Measurements from ENCODE around the gene ANO10. TPM values are rescaled to one million over a fixed set of nuclear protein-coding genes. Genes with fewer than 3 reads are reported as not detected.

ANO10 gene
- total and polyA plus RNA-seq, 2 of the 8 experiments (the other 6 are each of a cell fraction or from before 2014, with no cell fraction given): 38.0 to 53.2 TPM

DNA sequence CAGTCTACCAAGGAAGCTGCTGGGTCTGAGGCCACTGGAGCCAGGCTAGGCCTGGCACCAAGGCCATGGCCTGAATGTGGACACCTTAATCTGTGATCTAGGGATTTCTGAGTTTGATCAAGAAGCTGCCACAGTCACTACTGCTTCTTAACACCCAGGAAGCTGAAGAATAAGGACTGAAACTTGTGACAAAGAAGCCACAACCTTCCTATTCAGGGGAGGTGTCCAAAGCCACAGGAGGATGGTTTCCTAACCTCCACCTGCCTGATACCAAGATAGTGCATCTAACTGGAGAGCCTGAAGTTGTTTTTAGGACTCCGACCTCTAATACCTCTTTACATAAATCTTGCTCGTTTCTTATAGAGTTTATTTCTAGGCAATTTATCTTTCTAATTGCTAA, 5.5 kb upstream of the ANO10 start (continued):
- TF ChIP-seq, protein P1, sequence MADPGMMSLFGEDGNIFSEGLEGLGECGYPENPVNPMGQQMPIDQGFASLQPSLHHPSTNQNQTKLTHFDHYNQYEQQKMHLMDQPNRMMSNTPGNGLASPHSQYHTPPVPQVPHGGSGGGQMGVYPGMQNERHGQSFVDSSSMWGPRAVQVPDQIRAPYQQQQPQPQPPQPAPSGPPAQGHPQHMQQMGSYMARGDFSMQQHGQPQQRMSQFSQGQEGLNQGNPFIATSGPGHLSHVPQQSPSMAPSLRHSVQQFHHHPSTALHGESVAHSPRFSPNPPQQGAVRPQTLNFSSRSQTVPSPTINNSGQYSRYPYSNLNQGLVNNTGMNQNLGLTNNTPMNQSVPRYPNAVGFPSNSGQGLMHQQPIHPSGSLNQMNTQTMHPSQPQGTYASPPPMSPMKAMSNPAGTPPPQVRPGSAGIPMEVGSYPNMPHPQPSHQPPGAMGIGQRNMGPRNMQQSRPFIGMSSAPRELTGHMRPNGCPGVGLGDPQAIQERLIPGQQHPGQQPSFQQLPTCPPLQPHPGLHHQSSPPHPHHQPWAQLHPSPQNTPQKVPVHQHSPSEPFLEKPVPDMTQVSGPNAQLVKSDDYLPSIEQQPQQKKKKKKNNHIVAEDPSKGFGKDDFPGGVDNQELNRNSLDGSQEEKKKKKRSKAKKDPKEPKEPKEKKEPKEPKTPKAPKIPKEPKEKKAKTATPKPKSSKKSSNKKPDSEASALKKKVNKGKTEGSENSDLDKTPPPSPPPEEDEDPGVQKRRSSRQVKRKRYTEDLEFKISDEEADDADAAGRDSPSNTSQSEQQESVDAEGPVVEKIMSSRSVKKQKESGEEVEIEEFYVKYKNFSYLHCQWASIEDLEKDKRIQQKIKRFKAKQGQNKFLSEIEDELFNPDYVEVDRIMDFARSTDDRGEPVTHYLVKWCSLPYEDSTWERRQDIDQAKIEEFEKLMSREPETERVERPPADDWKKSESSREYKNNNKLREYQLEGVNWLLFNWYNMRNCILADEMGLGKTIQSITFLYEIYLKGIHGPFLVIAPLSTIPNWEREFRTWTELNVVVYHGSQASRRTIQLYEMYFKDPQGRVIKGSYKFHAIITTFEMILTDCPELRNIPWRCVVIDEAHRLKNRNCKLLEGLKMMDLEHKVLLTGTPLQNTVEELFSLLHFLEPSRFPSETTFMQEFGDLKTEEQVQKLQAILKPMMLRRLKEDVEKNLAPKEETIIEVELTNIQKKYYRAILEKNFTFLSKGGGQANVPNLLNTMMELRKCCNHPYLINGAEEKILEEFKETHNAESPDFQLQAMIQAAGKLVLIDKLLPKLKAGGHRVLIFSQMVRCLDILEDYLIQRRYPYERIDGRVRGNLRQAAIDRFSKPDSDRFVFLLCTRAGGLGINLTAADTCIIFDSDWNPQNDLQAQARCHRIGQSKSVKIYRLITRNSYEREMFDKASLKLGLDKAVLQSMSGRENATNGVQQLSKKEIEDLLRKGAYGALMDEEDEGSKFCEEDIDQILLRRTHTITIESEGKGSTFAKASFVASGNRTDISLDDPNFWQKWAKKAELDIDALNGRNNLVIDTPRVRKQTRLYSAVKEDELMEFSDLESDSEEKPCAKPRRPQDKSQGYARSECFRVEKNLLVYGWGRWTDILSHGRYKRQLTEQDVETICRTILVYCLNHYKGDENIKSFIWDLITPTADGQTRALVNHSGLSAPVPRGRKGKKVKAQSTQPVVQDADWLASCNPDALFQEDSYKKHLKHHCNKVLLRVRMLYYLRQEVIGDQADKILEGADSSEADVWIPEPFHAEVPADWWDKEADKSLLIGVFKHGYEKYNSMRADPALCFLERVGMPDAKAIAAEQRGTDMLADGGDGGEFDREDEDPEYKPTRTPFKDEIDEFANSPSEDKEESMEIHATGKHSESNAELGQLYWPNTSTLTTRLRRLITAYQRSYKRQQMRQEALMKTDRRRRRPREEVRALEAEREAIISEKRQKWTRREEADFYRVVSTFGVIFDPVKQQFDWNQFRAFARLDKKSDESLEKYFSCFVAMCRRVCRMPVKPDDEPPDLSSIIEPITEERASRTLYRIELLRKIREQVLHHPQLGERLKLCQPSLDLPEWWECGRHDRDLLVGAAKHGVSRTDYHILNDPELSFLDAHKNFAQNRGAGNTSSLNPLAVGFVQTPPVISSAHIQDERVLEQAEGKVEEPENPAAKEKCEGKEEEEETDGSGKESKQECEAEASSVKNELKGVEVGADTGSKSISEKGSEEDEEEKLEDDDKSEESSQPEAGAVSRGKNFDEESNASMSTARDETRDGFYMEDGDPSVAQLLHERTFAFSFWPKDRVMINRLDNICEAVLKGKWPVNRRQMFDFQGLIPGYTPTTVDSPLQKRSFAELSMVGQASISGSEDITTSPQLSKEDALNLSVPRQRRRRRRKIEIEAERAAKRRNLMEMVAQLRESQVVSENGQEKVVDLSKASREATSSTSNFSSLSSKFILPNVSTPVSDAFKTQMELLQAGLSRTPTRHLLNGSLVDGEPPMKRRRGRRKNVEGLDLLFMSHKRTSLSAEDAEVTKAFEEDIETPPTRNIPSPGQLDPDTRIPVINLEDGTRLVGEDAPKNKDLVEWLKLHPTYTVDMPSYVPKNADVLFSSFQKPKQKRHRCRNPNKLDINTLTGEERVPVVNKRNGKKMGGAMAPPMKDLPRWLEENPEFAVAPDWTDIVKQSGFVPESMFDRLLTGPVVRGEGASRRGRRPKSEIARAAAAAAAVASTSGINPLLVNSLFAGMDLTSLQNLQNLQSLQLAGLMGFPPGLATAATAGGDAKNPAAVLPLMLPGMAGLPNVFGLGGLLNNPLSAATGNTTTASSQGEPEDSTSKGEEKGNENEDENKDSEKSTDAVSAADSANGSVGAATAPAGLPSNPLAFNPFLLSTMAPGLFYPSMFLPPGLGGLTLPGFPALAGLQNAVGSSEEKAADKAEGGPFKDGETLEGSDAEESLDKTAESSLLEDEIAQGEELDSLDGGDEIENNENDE (IDR thresholded peaks at IDR 0.05; ENCODE audit: insufficient replicate concordance, low read length): no peak
- no peak for TF ChIP-seq PHF8 (conservative IDR thresholded peaks at IDR 0.05; ENCODE audit: low read depth, low read length)
- no peak for TF ChIP-seq ZNF274 (IDR thresholded peaks at IDR 0.05; ENCODE audit: borderline replicate concordance, extremely low read depth, low read length)
- TF ChIP-seq ATF2 (IDR thresholded peaks at IDR 0.05; ENCODE audit: low read length): no peak
- TF ChIP-seq SIN3A (conservative IDR thresholded peaks at IDR 0.05 in 1 of 2, IDR thresholded peaks at IDR 0.05 in 1 of 2; ENCODE audit: low read depth in 1 of 2, low read length in 2 of 2): no peak
- no peak for TF ChIP-seq RFX5 (IDR thresholded peaks at IDR 0.05; ENCODE audit: borderline replicate concordance, low read depth, low read length)

Measured in H1 (cell line).